DND-41 (cell line): ENCODE results near the gene DRGX.

Experiments used
- ATAC-seq: fragments of 200-7000 bp; cut with Tn5 transposase; 3 replicates; pipeline ENCODE4 v1.9.1; 2021; ENCODE audit warnings: low read depth; ENCODE audit not compliant: insufficient read depth
- DNase-seq: peaks from one replicate; pipeline ENCODE4 v3.0.0-alpha.2; 2020
- H2AFZ ChIP-seq: 2 replicates; pipeline ENCODE4 v1.6.0; 2012; ENCODE audit warnings: low read depth, low read length
- H3K27ac ChIP-seq: 2 replicates; pipeline ENCODE4 v1.5.1; 2012; ENCODE audit warnings: low read length, inconsistent platforms
- H3K27me3 ChIP-seq: fragments of 200-600 bp; sonication (generic); 2 replicates; pipeline ENCODE4 v1.6.0; 2012; ENCODE audit warnings: low read length, mild to moderate bottlenecking, inconsistent platforms; ENCODE audit not compliant: insufficient read depth, poor library complexity
- H3K36me3 ChIP-seq: 2 replicates; pipeline ENCODE4 v1.5.1; 2012; ENCODE audit warnings: low read length, inconsistent platforms; ENCODE audit not compliant: insufficient read depth
- H3K4me1 ChIP-seq: 2 replicates; pipeline ENCODE4 v1.5.1; 2012; ENCODE audit warnings: mild to moderate bottlenecking, low read length; ENCODE audit not compliant: insufficient read depth
- H3K4me2 ChIP-seq: 2 replicates; pipeline ENCODE4 v1.6.0; 2012; ENCODE audit warnings: mild to moderate bottlenecking, moderate library complexity, low read length, inconsistent platforms; ENCODE audit not compliant: insufficient read depth
- H3K4me3 ChIP-seq, 2 experiments: fragments of 200-600 bp in 1 of 2; shearing (Covaris generic) in 1 of 2; 2 replicates each; pipeline ENCODE4 v1.5.1; 2012 to 2016; ENCODE audit warnings: inconsistent platforms in 2 of 2, low read length in 2 of 2, mild to moderate bottlenecking in 2 of 2, low read depth in 1 of 2, moderate library complexity in 1 of 2
- H3K79me2 ChIP-seq: 2 replicates; pipeline ENCODE4 v1.6.0; 2012; ENCODE audit warnings: low read length, inconsistent platforms; ENCODE audit not compliant: insufficient read depth
- H3K9ac ChIP-seq: 2 replicates; pipeline ENCODE4 v1.6.0; 2012; ENCODE audit warnings: low read depth, mild to moderate bottlenecking, inconsistent platforms, low read length, moderate library complexity
- H3K9me3 ChIP-seq: 2 replicates; pipeline ENCODE4 v1.5.1; 2012; ENCODE audit warnings: low read length, moderate library complexity, mild to moderate bottlenecking, inconsistent platforms; ENCODE audit not compliant: insufficient read depth, severe bottlenecking
- H4K20me1 ChIP-seq: 2 replicates; pipeline ENCODE4 v1.6.0; 2012; ENCODE audit warnings: low read length; ENCODE audit not compliant: insufficient read depth
- CTCF ChIP-seq: IDR thresholded peaks from 2 replicates; pipeline ENCODE4 v1.5.1; 2012; ENCODE audit warnings: borderline replicate concordance, low read length, moderate library complexity, mild to moderate bottlenecking; ENCODE audit not compliant: poor library complexity, severe bottlenecking; ENCODE audit errors: extremely low read depth
- EZH2 ChIP-seq: IDR thresholded peaks from 3 replicates; pipeline ENCODE4 v1.6.1; 2012; ENCODE audit warnings: borderline replicate concordance, low read depth, mild to moderate bottlenecking, moderate library complexity, low read length, inconsistent platforms; ENCODE audit not compliant: severe bottlenecking

Gene DRGX

GRCh38 chr10:49365275-49365674 is 30.6 kb downstream of the DRGX start:
- Histone ChIP-seq H3K27me3 (no peaks in the 10 kb centered on the region), H2AFZ (no peak overlapping the region), H3K27ac (no peak overlapping the region), H3K79me2 (no peaks in the 10 kb centered on the region), H3K4me3 (no peak overlapping the region), H4K20me1 (no peaks in the 10 kb centered on the region; the same call in 1 of the 2 replicates), H3K36me3 (no peaks in the 10 kb centered on the region), H3K4me2 (no peak overlapping the region), H3K9ac (no peak overlapping the region), H3K9me3 (no peaks in the 10 kb centered on the region), H3K4me1 (0 out of 2 replicates have a peak, but pooled peaks cover 3% of the 10 kb centered on the region)
- no peak for TF ChIP-seq CTCF
- TF ChIP-seq EZH2, result no peak
- DNase-seq (no peak), ATAC-seq (no peak)

GRCh38 chr10:49364747-49365146 is 31.1 kb downstream of the DRGX start:
- Histone ChIP-seq H3K9me3 (no peaks in the 10 kb centered on the region), H3K9ac (no peak overlapping the region), H3K4me3 (no peak overlapping the region), H4K20me1 (no peaks in the 10 kb centered on the region; the same call in 1 of the 2 replicates), H3K4me2 (no peak overlapping the region), H3K27ac (no peak overlapping the region), H3K36me3 (no peaks in the 10 kb centered on the region), H2AFZ (no peak overlapping the region), H3K4me1 (peaks cover 8% of the 10 kb centered on the region; the same call in 1 of the 2 replicates), H3K79me2 (no peaks in the 10 kb centered on the region), H3K27me3 (no peaks in the 10 kb centered on the region)
- no peak for TF ChIP-seq EZH2
- no peak for TF ChIP-seq CTCF
- no peak for ATAC-seq
- no peak for DNase-seq

GRCh38 chr10:49364051-49364450 is 31.8 kb downstream of the DRGX start:
- Histone ChIP-seq H3K9ac (no peak overlapping the region), H2AFZ (no peak overlapping the region), H3K36me3 (no peaks in the 10 kb centered on the region), H3K4me3 (no peak overlapping the region), H3K27me3 (no peaks in the 10 kb centered on the region), H4K20me1 (no peaks in the 10 kb centered on the region; the same call in 1 of the 2 replicates), H3K4me2 (no peak overlapping the region), H3K9me3 (no peaks in the 10 kb centered on the region), H3K79me2 (no peaks in the 10 kb centered on the region), H3K4me1 (peaks cover 8% of the 10 kb centered on the region; the same call in 1 of the 2 replicates), H3K27ac (no peak overlapping the region)
- DNase-seq, result no peak
- no peak for ATAC-seq
- TF ChIP-seq EZH2 (no peak), CTCF (no peak)
